Neural cell (in vitro differentiated cells): ENCODE measurements around the gene STON2. TPM values are rescaled to one million over a fixed set of nuclear protein-coding genes. Genes with fewer than 3 reads are reported as not detected.

Experiments
- H2AFZ ChIP-seq: fragments of 200-600, 300-800 bp; sonication (generic), shearing (Covaris generic); 2 replicates; pipeline ENCODE4 v1.6.0; 2014; ENCODE audit warnings: low read depth, mild to moderate bottlenecking, antibody characterized with exemption, low read length, moderate library complexity
- H3F3A ChIP-seq: fragments of 200-600 bp; shearing (Covaris generic); 2 replicates; pipeline ENCODE4 v1.6.1; 2016; ENCODE audit warnings: mild to moderate bottlenecking, moderate library complexity, mixed read lengths, antibody characterized with exemption, low read length; ENCODE audit not compliant: insufficient read depth, poor library complexity, severe bottlenecking
- H3K27ac ChIP-seq: fragments of 200-600, 300-800 bp; sonication (generic), shearing (Covaris generic); 2 replicates; pipeline ENCODE4 v1.5.1; 2014; ENCODE audit warnings: mild to moderate bottlenecking, low read length, moderate library complexity
- H3K27me3 ChIP-seq: fragments of 300-800, 200-600 bp; sonication (generic), shearing (Covaris generic); 2 replicates; pipeline ENCODE4 v1.6.0; 2014; ENCODE audit warnings: mild to moderate bottlenecking, low read depth, low read length, moderate library complexity; ENCODE audit not compliant: insufficient read depth
- H3K36me3 ChIP-seq: fragments of 300-800, 200-600 bp; sonication (generic), shearing (Covaris generic); 2 replicates; pipeline ENCODE4 v1.5.1; 2014; ENCODE audit warnings: mild to moderate bottlenecking, antibody characterized with exemption, low read length, moderate library complexity; ENCODE audit not compliant: insufficient read depth
- H3K4me2 ChIP-seq: fragments of 300-800, 200-600 bp; sonication (generic), shearing (Covaris generic); 2 replicates; pipeline ENCODE4 v1.6.0; 2014; ENCODE audit warnings: mild to moderate bottlenecking, low read length
- H3K4me3 ChIP-seq: fragments of 300-800, 200-600 bp; sonication (generic), shearing (Covaris generic); 2 replicates; pipeline ENCODE4 v1.5.1; 2014; ENCODE audit warnings: mild to moderate bottlenecking, low read length, moderate library complexity
- H3K79me2 ChIP-seq: fragments of 200-600 bp; shearing (Covaris generic); replicated peaks from 2 replicates; pipeline ENCODE4 v1.6.0; 2014; ENCODE audit warnings: mild to moderate bottlenecking, low read length, moderate library complexity; ENCODE audit not compliant: insufficient read depth
- H3K9ac ChIP-seq: fragments of 300-800, 200-600 bp; sonication (generic), shearing (Covaris generic); 2 replicates; pipeline ENCODE4 v1.6.1; 2016; ENCODE audit warnings: mild to moderate bottlenecking, low read length, mixed read lengths
- H3K9me2 ChIP-seq: fragments of 200-600 bp; shearing (Covaris generic); 2 replicates; pipeline ENCODE4 v1.6.1; 2016; ENCODE audit warnings: mild to moderate bottlenecking, low read length, mixed read lengths; ENCODE audit not compliant: insufficient read depth
- H3K9me3 ChIP-seq: fragments of 200-600, 300-800 bp; sonication (generic), shearing (Covaris generic); 2 replicates; pipeline ENCODE4 v1.6.1; 2016; ENCODE audit warnings: mild to moderate bottlenecking, mixed run types, low read length, moderate library complexity, mixed read lengths
- H4K20me1 ChIP-seq: fragments of 200-600 bp; shearing (Covaris generic); 2 replicates; pipeline ENCODE4 v1.6.1; 2016; ENCODE audit warnings: mild to moderate bottlenecking, mixed run types; ENCODE audit not compliant: insufficient read depth
- EP300 ChIP-seq: fragments of 450-650 bp; conservative IDR thresholded peaks from 2 replicates; pipeline ENCODE4 v1.6.1; 2014; ENCODE audit warnings: antibody characterized with exemption, mild to moderate bottlenecking, moderate library complexity; ENCODE audit not compliant: poor library complexity, severe bottlenecking
- EZH2 ChIP-seq: fragments of 200-600, 300-800 bp; shearing (Covaris generic), sonication (generic); IDR thresholded peaks from 2 replicates; pipeline ENCODE4 v1.6.1; 2014; ENCODE audit warnings: antibody characterized with exemption, low read length, borderline replicate concordance, mild to moderate bottlenecking; ENCODE audit not compliant: insufficient read depth, poor library complexity, severe bottlenecking
- MXI1 ChIP-seq: fragments of 450-650 bp; conservative IDR thresholded peaks from 2 replicates; pipeline ENCODE4 v1.6.1; 2014; ENCODE audit warnings: antibody characterized with exemption, mild to moderate bottlenecking; ENCODE audit not compliant: poor library complexity, severe bottlenecking
- POLR2AphosphoS5 ChIP-seq: IDR thresholded peaks from 2 replicates; pipeline ENCODE4 v1.6.1; 2012
- RAD21 ChIP-seq: fragments of 450-650 bp; conservative IDR thresholded peaks from 2 replicates; pipeline ENCODE4 v1.6.1; 2014; ENCODE audit warnings: antibody characterized with exemption, mild to moderate bottlenecking, moderate library complexity
- SMC3 ChIP-seq: fragments of 450-650 bp; conservative IDR thresholded peaks from 2 replicates; pipeline ENCODE4 v1.6.1; 2014; ENCODE audit warnings: antibody characterized with exemption, mild to moderate bottlenecking, moderate library complexity; ENCODE audit not compliant: poor library complexity
- TAF1 ChIP-seq: IDR thresholded peaks from 2 replicates; pipeline ENCODE4 v1.6.1; 2012; ENCODE audit warnings: low read depth
- polyA plus RNA-seq: library from polyadenylated mRNA; depleted of rRNA; stranded (reverse); fragments of >200 nt; gene quantifications from 2 replicates; pipeline ENCODE4 v1.2.3, GENCODE V29; 2014
- TF ChIP-seq, protein P1 (sequence below): fragments of 450-650 bp; IDR thresholded peaks from 2 replicates; pipeline ENCODE4 v1.5.1; 2014; ENCODE audit warnings: antibody characterized with exemption, mild to moderate bottlenecking, moderate library complexity; ENCODE audit not compliant: poor library complexity, severe bottlenecking
- TF ChIP-seq, protein P2 (sequence below): IDR thresholded peaks from 2 replicates; pipeline ENCODE4 v1.6.1; 2012; ENCODE audit warnings: borderline replicate concordance

Gene STON2
- polyA plus RNA-seq, 1 donor from 2014 or later = 11.3 TPM

DNA sequence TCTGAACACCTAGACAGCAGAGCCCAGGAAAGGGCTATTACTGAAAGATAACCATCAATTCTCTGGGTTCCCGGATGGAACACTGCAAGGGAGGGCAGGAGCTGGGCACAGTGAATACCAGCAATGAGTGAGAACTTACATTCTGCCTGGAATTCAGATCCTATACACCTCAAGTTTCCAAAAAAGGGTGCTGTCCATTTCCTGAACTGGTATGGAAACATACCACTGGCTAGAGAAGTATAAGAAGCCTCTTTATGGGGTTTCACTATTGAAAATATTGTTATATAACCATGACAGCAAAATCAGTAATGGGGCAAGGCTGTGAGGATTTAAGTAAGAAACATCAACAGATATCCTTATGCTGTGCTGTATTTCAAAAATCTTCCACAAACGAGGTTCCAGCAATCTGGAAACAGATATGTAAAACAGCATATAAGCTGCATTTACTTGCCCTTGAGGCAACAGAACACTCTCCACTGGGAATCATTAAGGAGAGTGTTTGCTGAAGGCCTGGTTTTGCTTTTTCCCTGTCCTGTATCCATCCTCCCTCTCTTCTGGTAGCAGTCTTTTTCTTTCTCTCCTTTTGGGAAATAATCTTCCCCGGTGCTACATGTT lies 126.1 kb downstream of the STON2 start:
- Histone ChIP-seq H3K27me3 (no peaks in the 10 kb centered on the region), H3K4me2 (no peak overlapping the region), H3F3A (no peaks in the 10 kb centered on the region), H3K36me3 (no peaks in the 10 kb centered on the region), H3K9me2 (no peaks in the 10 kb centered on the region), H3K79me2 (no peaks in the 10 kb centered on the region), H3K27ac (no peak overlapping the region), H4K20me1 (no peaks in the 10 kb centered on the region), H2AFZ (no peak overlapping the region), H3K9ac (no peak overlapping the region), H3K9me3 (no peaks in the 10 kb centered on the region), H3K4me3 (no peak overlapping the region)
- TF ChIP-seq POLR2AphosphoS5 (no peak), MXI1 (no peak), EZH2 (no peak), TAF1 (no peak)
- TF ChIP-seq, protein P1, sequence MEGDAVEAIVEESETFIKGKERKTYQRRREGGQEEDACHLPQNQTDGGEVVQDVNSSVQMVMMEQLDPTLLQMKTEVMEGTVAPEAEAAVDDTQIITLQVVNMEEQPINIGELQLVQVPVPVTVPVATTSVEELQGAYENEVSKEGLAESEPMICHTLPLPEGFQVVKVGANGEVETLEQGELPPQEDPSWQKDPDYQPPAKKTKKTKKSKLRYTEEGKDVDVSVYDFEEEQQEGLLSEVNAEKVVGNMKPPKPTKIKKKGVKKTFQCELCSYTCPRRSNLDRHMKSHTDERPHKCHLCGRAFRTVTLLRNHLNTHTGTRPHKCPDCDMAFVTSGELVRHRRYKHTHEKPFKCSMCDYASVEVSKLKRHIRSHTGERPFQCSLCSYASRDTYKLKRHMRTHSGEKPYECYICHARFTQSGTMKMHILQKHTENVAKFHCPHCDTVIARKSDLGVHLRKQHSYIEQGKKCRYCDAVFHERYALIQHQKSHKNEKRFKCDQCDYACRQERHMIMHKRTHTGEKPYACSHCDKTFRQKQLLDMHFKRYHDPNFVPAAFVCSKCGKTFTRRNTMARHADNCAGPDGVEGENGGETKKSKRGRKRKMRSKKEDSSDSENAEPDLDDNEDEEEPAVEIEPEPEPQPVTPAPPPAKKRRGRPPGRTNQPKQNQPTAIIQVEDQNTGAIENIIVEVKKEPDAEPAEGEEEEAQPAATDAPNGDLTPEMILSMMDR = no peak
- TF ChIP-seq, protein P2, sequence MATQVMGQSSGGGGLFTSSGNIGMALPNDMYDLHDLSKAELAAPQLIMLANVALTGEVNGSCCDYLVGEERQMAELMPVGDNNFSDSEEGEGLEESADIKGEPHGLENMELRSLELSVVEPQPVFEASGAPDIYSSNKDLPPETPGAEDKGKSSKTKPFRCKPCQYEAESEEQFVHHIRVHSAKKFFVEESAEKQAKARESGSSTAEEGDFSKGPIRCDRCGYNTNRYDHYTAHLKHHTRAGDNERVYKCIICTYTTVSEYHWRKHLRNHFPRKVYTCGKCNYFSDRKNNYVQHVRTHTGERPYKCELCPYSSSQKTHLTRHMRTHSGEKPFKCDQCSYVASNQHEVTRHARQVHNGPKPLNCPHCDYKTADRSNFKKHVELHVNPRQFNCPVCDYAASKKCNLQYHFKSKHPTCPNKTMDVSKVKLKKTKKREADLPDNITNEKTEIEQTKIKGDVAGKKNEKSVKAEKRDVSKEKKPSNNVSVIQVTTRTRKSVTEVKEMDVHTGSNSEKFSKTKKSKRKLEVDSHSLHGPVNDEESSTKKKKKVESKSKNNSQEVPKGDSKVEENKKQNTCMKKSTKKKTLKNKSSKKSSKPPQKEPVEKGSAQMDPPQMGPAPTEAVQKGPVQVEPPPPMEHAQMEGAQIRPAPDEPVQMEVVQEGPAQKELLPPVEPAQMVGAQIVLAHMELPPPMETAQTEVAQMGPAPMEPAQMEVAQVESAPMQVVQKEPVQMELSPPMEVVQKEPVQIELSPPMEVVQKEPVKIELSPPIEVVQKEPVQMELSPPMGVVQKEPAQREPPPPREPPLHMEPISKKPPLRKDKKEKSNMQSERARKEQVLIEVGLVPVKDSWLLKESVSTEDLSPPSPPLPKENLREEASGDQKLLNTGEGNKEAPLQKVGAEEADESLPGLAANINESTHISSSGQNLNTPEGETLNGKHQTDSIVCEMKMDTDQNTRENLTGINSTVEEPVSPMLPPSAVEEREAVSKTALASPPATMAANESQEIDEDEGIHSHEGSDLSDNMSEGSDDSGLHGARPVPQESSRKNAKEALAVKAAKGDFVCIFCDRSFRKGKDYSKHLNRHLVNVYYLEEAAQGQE = no peak

DNA sequence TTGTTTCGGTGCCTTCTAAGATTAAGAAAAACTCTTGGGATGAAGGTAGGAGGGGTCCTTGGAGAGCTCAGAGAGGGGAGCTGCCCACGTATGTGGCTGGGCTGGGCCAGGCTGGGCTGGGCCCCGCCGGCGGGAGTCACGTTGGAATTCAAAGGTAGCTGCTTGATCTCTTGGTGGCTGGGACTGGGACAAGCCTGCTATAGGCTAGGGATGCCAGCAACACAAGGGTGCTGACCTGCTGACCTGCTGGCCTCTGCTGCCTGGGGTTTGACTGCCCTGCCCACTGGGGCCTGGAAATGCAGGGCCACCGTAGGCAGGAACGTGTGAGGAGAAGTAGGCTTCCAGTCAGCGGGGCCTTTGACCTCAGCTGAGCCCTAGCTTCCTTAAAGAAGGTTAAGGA lies 126.6 kb downstream of the STON2 start:
- H3K27me3 ChIP-seq = no peaks in the 10 kb centered on the region
- H3K9ac ChIP-seq = no peak overlapping the region
- no peak overlapping the region for H3K4me3 ChIP-seq
- no peaks in the 10 kb centered on the region for H4K20me1 ChIP-seq
- no peak overlapping the region for H2AFZ ChIP-seq
- no peaks in the 10 kb centered on the region for H3K9me3 ChIP-seq
- H3K27ac ChIP-seq = no peak overlapping the region
- no peaks in the 10 kb centered on the region for H3K36me3 ChIP-seq
- no peak overlapping the region for H3K4me2 ChIP-seq
- TF ChIP-seq, protein P2 = no peak
- TF ChIP-seq MXI1 (no peak), EP300 (no peak), TAF1 (no peak), SMC3 (no peak), RAD21 (no peak), POLR2AphosphoS5 (no peak), EZH2 (no peak)
- TF ChIP-seq, protein P1 = no peak
- no peaks in the 10 kb centered on the region for H3F3A ChIP-seq
- no peaks in the 10 kb centered on the region for H3K79me2 ChIP-seq
- no peaks in the 10 kb centered on the region for H3K9me2 ChIP-seq
